Activated effector memory CD4-positive, alpha-beta T cell treated with Interleukin-2 at 50 U/mL for 16 hours (primary cell): ENCODE measurements around the gene TMEM200B.
"Not testable (repeated sequence)": the region's sequence is repeated elsewhere in the genome, so short reads cannot be mapped to it uniquely, and the experiment has no call there.

Experiments used
- DNase-seq: peaks from one replicate; pipeline ENCODE4 v3.0.0-alpha.2; 2020

Gene TMEM200B

GRCh38 chr1:29123887-29124365, at the start of gene TMEM200B:
TSS of gene TMEM200B (minus strand) at chr1:29123903. CDS start at chr1:29121828, 2,075 bp downstream.
- no peak for DNase-seq

GRCh38 chr1:29172415-29172939, 48.8 kb upstream of the TMEM200B start:
- no peak for DNase-seq

GRCh38 chr1:29171521-29171920, 47.8 kb upstream of the TMEM200B start:
- DNase-seq = no peak

GRCh38 chr1:29171089-29171488, 47.4 kb upstream of the TMEM200B start:
- DNase-seq = no peak

- DNase-seq = no peak
Measured at GRCh38 chr1:29169976-29170375, 46.3 kb upstream of the TMEM200B start.

GRCh38 chr1:29167904-29168303, 44.2 kb upstream of the TMEM200B start:
- no peak for DNase-seq

- no peak for DNase-seq
Measured at GRCh38 chr1:29166291-29166878, 42.7 kb upstream of the TMEM200B start.

GRCh38 chr1:29164588-29164987, 40.9 kb upstream of the TMEM200B start:
- DNase-seq = no peak

GRCh38 chr1:29162476-29163138, 38.9 kb upstream of the TMEM200B start:
- no peak for DNase-seq

GRCh38 chr1:29162025-29162424, 38.3 kb upstream of the TMEM200B start:
- DNase-seq = no peak

- no peak for DNase-seq
Measured at GRCh38 chr1:29159773-29160172, 36.1 kb upstream of the TMEM200B start.

GRCh38 chr1:29157269-29157601, 33.5 kb upstream of the TMEM200B start:
- DNase-seq = no peak

- no peak for DNase-seq
Measured at GRCh38 chr1:29156543-29157268, 33.0 kb upstream of the TMEM200B start.

GRCh38 chr1:29152046-29152805, 28.5 kb upstream of the TMEM200B start:
- DNase-seq = no peak

GRCh38 chr1:29150346-29150745, 26.6 kb upstream of the TMEM200B start:
- DNase-seq = not testable (repeated sequence)

- DNase-seq = no peak
Measured at GRCh38 chr1:29148656-29149491, 25.2 kb upstream of the TMEM200B start.

- no peak for DNase-seq
Measured at GRCh38 chr1:29145739-29146437, 22.2 kb upstream of the TMEM200B start.

GRCh38 chr1:29144178-29144577, 20.5 kb upstream of the TMEM200B start:
- DNase-seq = no peak

GRCh38 chr1:29142714-29143113, 19.0 kb upstream of the TMEM200B start:
- no peak for DNase-seq

- no peak for DNase-seq
Measured at GRCh38 chr1:29136391-29136915, 12.8 kb upstream of the TMEM200B start.

GRCh38 chr1:29134695-29135028, 11.0 kb upstream of the TMEM200B start:
- no peak for DNase-seq
